Measurements from ENCODE around the gene FHIP1A.

GRCh38 chr4:151454513-151454912 is 45.5 kb downstream of the FHIP1A start:
- TF ChIP-seq POLR2A (IDR thresholded peaks at IDR 0.05) (no peak), EP300 (IDR thresholded peaks at IDR 0.05) (no peak), CTCF (IDR thresholded peaks at IDR 0.05) (no peak)

All from upper lobe of left lung (tissue), 4 donors.